Erythroblast (primary cell): ENCODE results near the gene URM1.

Experiments
- GATA1 ChIP-seq: IDR thresholded peaks from 2 replicates; pipeline ENCODE4 v1.6.1; 2011; ENCODE audit warnings: low read depth, mild to moderate bottlenecking, control low read depth, low read length, moderate library complexity
- POLR2A ChIP-seq: IDR thresholded peaks from 2 replicates; pipeline ENCODE4 v1.6.1; 2011; ENCODE audit warnings: mild to moderate bottlenecking, low read length

DNA sequence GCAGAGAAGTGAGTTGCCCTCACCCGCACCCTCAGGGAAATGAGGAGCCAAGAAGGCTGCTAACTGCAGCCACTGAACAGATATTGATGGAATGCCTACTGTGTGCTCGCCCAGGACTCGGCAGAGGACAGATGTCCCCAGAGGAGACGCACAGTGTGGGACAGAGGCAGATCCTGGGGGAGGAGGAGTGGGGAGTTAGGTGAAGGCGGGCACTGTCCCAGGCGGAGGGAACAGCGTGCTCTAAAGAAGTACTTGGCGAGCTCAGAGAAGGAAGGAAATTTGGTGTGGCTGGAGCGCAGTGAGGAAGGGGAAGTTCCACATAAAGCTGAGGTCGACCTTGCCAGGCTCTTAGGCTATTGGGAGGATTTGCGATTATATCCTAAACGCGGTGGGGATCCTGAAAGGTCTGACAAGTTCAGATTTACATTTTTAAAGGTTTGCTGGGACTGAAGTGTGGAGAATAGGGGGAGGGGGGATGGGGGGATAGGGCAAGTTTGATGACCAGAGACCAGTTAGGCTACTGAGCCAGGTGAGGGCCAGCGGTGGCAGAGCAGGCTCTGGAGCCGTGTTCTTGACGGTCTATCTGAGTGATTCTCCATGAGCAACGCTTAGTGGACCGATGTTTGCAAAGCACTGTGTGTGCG lies 25.9 kb downstream of the URM1 start:
- TF ChIP-seq POLR2A (no peak), GATA1 (no peak)
